ENCODE measurements around the gene WWC2.
"Not testable (repeated sequence)": the region's sequence is repeated elsewhere in the genome, so short reads cannot be mapped to it uniquely, and the experiment has no call there.

The WWC2 gene

GRCh38 chr4:183172881-183173280 is 73.8 kb downstream of the WWC2 start:
- no peak for DNase-seq (ENCODE audit: low read depth)

- no peak for DNase-seq (ENCODE audit: low read depth)
Measured at GRCh38 chr4:183173580-183174526, 74.8 kb downstream of the WWC2 start.

- DNase-seq (ENCODE audit: low read depth), result no peak
Measured at GRCh38 chr4:183175631-183176232, 76.7 kb downstream of the WWC2 start.

- DNase-seq (ENCODE audit: low read depth), result no peak
Measured at GRCh38 chr4:183177001-183177400, 77.9 kb downstream of the WWC2 start.

GRCh38 chr4:183178201-183178600 is 79.1 kb downstream of the WWC2 start:
- no peak for DNase-seq (ENCODE audit: low read depth)

- DNase-seq (ENCODE audit: low read depth), result no peak
Measured at GRCh38 chr4:183180096-183180495, 81.0 kb downstream of the WWC2 start.

GRCh38 chr4:183180621-183181020 is 81.6 kb downstream of the WWC2 start:
- no peak for DNase-seq (ENCODE audit: low read depth)

- no peak for DNase-seq (ENCODE audit: low read depth)
Measured at GRCh38 chr4:183181081-183181480, 82.0 kb downstream of the WWC2 start.

- no peak for DNase-seq (ENCODE audit: low read depth)
Measured at GRCh38 chr4:183182873-183183725, 84.0 kb downstream of the WWC2 start.

- no peak for DNase-seq (ENCODE audit: low read depth)
Measured at GRCh38 chr4:183183906-183184535, 85.0 kb downstream of the WWC2 start.

- no peak for DNase-seq (ENCODE audit: low read depth)
Measured at GRCh38 chr4:183185018-183185417, 86.0 kb downstream of the WWC2 start.

- no peak for DNase-seq (ENCODE audit: low read depth)
Measured at GRCh38 chr4:183185559-183185958, 86.5 kb downstream of the WWC2 start.

- DNase-seq (ENCODE audit: low read depth), result no peak
Measured at GRCh38 chr4:183186813-183187212, 87.8 kb downstream of the WWC2 start.

GRCh38 chr4:183190900-183191527 is 92.0 kb downstream of the WWC2 start:
- DNase-seq (ENCODE audit: low read depth), result no peak

GRCh38 chr4:183191630-183192029 is 92.6 kb downstream of the WWC2 start:
- no peak for DNase-seq (ENCODE audit: low read depth)

- DNase-seq (ENCODE audit: low read depth), result no peak
Measured at GRCh38 chr4:183192571-183192970, 93.5 kb downstream of the WWC2 start.

GRCh38 chr4:183193730-183194338 is 94.8 kb downstream of the WWC2 start:
- not testable (repeated sequence) for DNase-seq (ENCODE audit: low read depth)

- no peak for DNase-seq (ENCODE audit: low read depth)
Measured at GRCh38 chr4:183195534-183195933, 96.5 kb downstream of the WWC2 start.

GRCh38 chr4:183197140-183197539 is 98.1 kb downstream of the WWC2 start:
- DNase-seq (ENCODE audit: low read depth), result no peak

- DNase-seq (ENCODE audit: low read depth), result no peak
Measured at GRCh38 chr4:183200453-183200852, 101.4 kb downstream of the WWC2 start.

- no peak for DNase-seq (ENCODE audit: low read depth)
Measured at GRCh38 chr4:183201331-183201730, 102.3 kb downstream of the WWC2 start.

All from HS-27A (cell line).